ENCODE measurements around the gene TMEM141. TPM values are rescaled to one million over a fixed set of nuclear protein-coding genes. Genes with fewer than 3 reads are reported as not detected.
A peak's percentile ranks its signal among the peaks of the same experiment; 100 is the strongest.

The TMEM141 gene
- total RNA-seq, 4 donors from 2014 or later = 46.9 to 70.2 (median 51.1) TPM

DNA sequence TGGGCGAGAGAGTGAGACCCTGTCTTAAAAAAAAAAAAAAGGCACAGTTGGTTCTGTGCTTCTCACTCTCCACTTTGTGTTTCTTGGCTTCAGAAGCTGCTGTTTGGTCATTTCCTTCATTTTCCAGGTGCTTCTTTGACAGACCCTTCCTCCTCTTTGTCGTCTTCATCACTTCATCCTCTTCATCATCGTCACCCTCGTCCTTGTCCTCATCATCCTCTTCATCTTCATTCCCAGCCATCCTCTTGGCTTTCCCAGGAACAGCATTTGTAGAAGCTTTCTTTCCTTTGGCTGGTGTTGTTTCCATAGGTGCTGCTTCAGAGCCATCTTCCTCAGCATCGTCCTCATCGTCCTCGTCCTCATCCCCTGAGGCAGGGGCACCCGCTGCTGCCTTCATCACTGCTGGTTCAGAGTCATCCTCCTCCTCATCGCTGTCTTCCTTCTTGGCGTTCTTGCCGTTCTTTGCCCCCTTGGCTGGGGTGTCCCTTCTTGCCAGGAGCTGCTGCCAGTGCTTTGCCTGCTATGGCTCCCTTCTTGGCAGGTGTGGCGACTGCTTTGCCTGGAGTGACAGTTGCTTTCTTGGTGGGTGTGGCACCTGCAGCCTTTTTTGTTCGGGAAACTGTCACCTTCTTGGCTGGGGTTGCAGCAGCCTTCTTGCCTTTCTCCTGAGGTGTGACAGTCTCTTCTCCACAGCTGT, 23.7 kb downstream of the TMEM141 start:
- intact Hi-C loops (cut with DNase I; ENCODE audit: low total_unique reads) (no loop called here), in situ Hi-C loops (cut with MboI; ENCODE audit: low sequenced_read_pairs in 4 of 4) (no loop called here)
- Histone ChIP-seq H3K4me1 (peaks cover 9% of the 10 kb centered on the region in 2 donors), H3K27me3 (no peaks in the 10 kb centered on the region), H3K4me3 (no peak overlapping the region), H3K27ac (no peak overlapping the region), H3K36me3 (peaks cover 0 to 6% of the 10 kb centered on the region in 2 donors), H3K9me3 (no peaks in the 10 kb centered on the region)
- ATAC-seq (no peak), DNase-seq (no peak)
- TF ChIP-seq, protein P1, sequence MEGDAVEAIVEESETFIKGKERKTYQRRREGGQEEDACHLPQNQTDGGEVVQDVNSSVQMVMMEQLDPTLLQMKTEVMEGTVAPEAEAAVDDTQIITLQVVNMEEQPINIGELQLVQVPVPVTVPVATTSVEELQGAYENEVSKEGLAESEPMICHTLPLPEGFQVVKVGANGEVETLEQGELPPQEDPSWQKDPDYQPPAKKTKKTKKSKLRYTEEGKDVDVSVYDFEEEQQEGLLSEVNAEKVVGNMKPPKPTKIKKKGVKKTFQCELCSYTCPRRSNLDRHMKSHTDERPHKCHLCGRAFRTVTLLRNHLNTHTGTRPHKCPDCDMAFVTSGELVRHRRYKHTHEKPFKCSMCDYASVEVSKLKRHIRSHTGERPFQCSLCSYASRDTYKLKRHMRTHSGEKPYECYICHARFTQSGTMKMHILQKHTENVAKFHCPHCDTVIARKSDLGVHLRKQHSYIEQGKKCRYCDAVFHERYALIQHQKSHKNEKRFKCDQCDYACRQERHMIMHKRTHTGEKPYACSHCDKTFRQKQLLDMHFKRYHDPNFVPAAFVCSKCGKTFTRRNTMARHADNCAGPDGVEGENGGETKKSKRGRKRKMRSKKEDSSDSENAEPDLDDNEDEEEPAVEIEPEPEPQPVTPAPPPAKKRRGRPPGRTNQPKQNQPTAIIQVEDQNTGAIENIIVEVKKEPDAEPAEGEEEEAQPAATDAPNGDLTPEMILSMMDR (IDR thresholded peaks at IDR 0.05 in 4 of 5, conservative IDR thresholded peaks at IDR 0.05 in 1 of 5) = no peak
- TF ChIP-seq POLR2A (IDR thresholded peaks at IDR 0.05) = no peak

GRCh38 chr9:136815422-136815782, 24.3 kb downstream of the TMEM141 start:
- Histone ChIP-seq H3K4me1 (peaks cover 4% of the 10 kb centered on the region in 2 donors), H3K4me3 (no peak overlapping the region), H3K36me3 (peaks cover 0 to 6% of the 10 kb centered on the region in 2 donors), H3K27ac (no peak overlapping the region), H3K27me3 (no peaks in the 10 kb centered on the region), H3K9me3 (no peaks in the 10 kb centered on the region)
- in situ Hi-C loops (cut with MboI; ENCODE audit: low sequenced_read_pairs in 4 of 4) (no loop called here), intact Hi-C loops (cut with DNase I; ENCODE audit: low total_unique reads) (no loop called here)
- TF ChIP-seq POLR2A (IDR thresholded peaks at IDR 0.05) = no peak
- DNase-seq = no peak
- no peak for ATAC-seq

GRCh38 chr9:136820971-136821825, 30.1 kb downstream of the TMEM141 start:
- ATAC-seq (no peak), DNase-seq (no peak)
- Histone ChIP-seq H3K27ac (no peak overlapping the region), H3K36me3 (peaks cover 3 to 12% of the 10 kb centered on the region in 2 donors), H3K27me3 (no peaks in the 10 kb centered on the region), H3K4me3 (peak overlapping the region in 1 of 4 donors; percentile 13), H3K4me1 (no peaks in the 10 kb centered on the region), H3K9me3 (no peaks in the 10 kb centered on the region)
- in situ Hi-C loops (cut with MboI; ENCODE audit: low sequenced_read_pairs in 4 of 4) = no loop called here
- intact Hi-C loops (cut with DNase I; ENCODE audit: low total_unique reads) = no loop called here
- no peak for TF ChIP-seq POLR2A (IDR thresholded peaks at IDR 0.05)

- DNase-seq (no peak), ATAC-seq (no peak)
- Histone ChIP-seq H3K4me3 (no peak overlapping the region), H3K36me3 (peaks cover 3 to 20% of the 10 kb centered on the region in 2 donors), H3K4me1 (no peaks in the 10 kb centered on the region), H3K9me3 (no peaks in the 10 kb centered on the region), H3K27me3 (no peaks in the 10 kb centered on the region), H3K27ac (no peak overlapping the region)
- TF ChIP-seq POLR2A (IDR thresholded peaks at IDR 0.05) = no peak
- TF ChIP-seq, protein P1 (IDR thresholded peaks at IDR 0.05 in 4 of 5, conservative IDR thresholded peaks at IDR 0.05 in 1 of 5) = no peak
- intact Hi-C loops (cut with DNase I; ENCODE audit: low total_unique reads) (no loop called here), in situ Hi-C loops (cut with MboI; ENCODE audit: low sequenced_read_pairs in 4 of 4) (no loop called here)
Observed at GRCh38 chr9:136821826-136822544, 30.8 kb downstream of the TMEM141 start.

- no peak for DNase-seq
- peaks cover 3 to 30% of the 10 kb centered on the region in 2 donors for H3K36me3 ChIP-seq
- no peaks in the 10 kb centered on the region for H3K27me3 ChIP-seq
- ATAC-seq = no peak
- in situ Hi-C loops (cut with MboI; ENCODE audit: low sequenced_read_pairs in 4 of 4) = no loop called here
- intact Hi-C loops (cut with DNase I; ENCODE audit: low total_unique reads) = no loop called here
- H3K9me3 ChIP-seq = no peaks in the 10 kb centered on the region
- TF ChIP-seq, protein P1 (IDR thresholded peaks at IDR 0.05 in 4 of 5, conservative IDR thresholded peaks at IDR 0.05 in 1 of 5) = no peak
- TF ChIP-seq POLR2A (IDR thresholded peaks at IDR 0.05) = no peak
- no peak overlapping the region for H3K27ac ChIP-seq
- no peaks in the 10 kb centered on the region for H3K4me1 ChIP-seq
- H3K4me3 ChIP-seq = no peak overlapping the region
Observed at GRCh38 chr9:136823136-136824046, 32.2 kb downstream of the TMEM141 start.
